SK-N-MC (cell line): Measurements from ENCODE around the gene CCDC117.

ENCODE experiments used
- DNase-seq: peaks from one replicate; pipeline ENCODE4 v3.0.0-alpha.2; 2011; ENCODE audit warnings: low read depth, low spot score
- H3K27ac ChIP-seq: fragments of 200-600 bp; sonication (generic); 2 replicates; pipeline ENCODE4 v1.5.1; 2016; ENCODE audit warnings: mixed run types
- H3K36me3 ChIP-seq: fragments of 200-600 bp; sonication (generic); 2 replicates; pipeline ENCODE4 v1.6.1; 2017; ENCODE audit warnings: antibody characterized with exemption, low read length, mixed read lengths; ENCODE audit not compliant: insufficient read depth
- H3K4me3 ChIP-seq: fragments of 200-600 bp; sonication (generic); 2 replicates; pipeline ENCODE4 v1.5.1; 2016
- H3K9ac ChIP-seq: fragments of 200-600 bp; sonication (generic); 2 replicates; pipeline ENCODE4 v1.8.0; 2017; ENCODE audit warnings: mixed run types, mixed read lengths; ENCODE audit not compliant: insufficient read length
- H3K9me3 ChIP-seq: fragments of 200-600 bp; sonication (generic); 2 replicates; pipeline ENCODE4 v1.6.1; 2017; ENCODE audit warnings: low read depth, mild to moderate bottlenecking, antibody characterized with exemption, low read length, moderate library complexity, mixed read lengths
- EZH2 ChIP-seq: fragments of 200-600 bp; sonication (generic); IDR thresholded peaks from one replicate; pipeline ENCODE4 v1.6.1; 2017; ENCODE audit warnings: antibody characterized with exemption
- FOXP2 ChIP-seq: optimal IDR thresholded peaks from 2 replicates; pipeline ENCODE3; 2011; ENCODE audit warnings: mild to moderate bottlenecking, moderate library complexity; ENCODE audit not compliant: insufficient read depth; ENCODE audit errors: extremely low read length, control extremely low read depth
- POLR2AphosphoS5 ChIP-seq: IDR thresholded peaks from 2 replicates; pipeline ENCODE4 v1.6.1; 2012; ENCODE audit warnings: mild to moderate bottlenecking, low read depth, low read length, borderline replicate concordance

CCDC117 gene

GRCh38 chr22:28831140-28832072 is 58.9 kb downstream of the CCDC117 start:
- no peak for DNase-seq
- no peaks in the 10 kb centered on the region for H3K9me3 ChIP-seq
- H3K27ac ChIP-seq = no peak overlapping the region
- TF ChIP-seq FOXP2 = no peak
- TF ChIP-seq EZH2 = no peak
- no peak for TF ChIP-seq POLR2AphosphoS5
- no peaks in the 10 kb centered on the region for H3K36me3 ChIP-seq
- no peak overlapping the region for H3K9ac ChIP-seq
- H3K4me3 ChIP-seq = no peak overlapping the region

DNA sequence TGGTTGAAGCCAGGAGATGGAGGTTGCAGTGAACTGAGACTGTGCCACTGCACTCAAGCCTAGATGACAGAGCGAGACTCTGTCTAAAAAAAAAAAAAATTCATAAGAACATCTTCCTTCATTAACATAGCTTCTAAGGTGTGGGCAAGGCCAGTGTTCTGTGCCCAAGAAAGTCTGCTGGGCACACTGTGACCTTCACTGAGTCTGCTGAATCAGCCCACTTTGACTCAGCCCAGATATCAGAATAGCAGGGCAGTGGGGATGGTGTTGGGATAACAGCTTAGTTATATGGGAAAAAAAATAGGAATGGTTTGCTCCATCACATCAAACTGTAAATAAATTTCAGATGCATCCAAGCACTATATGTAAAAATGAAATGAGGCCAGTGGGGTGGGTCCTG is 60.2 kb downstream of the CCDC117 start:
- no peak for DNase-seq
- Histone ChIP-seq H3K9me3 (no peaks in the 10 kb centered on the region), H3K36me3 (no peaks in the 10 kb centered on the region), H3K4me3 (no peak overlapping the region), H3K9ac (no peak overlapping the region), H3K27ac (no peak overlapping the region)
- TF ChIP-seq FOXP2 (no peak), POLR2AphosphoS5 (no peak), EZH2 (no peak)

DNA sequence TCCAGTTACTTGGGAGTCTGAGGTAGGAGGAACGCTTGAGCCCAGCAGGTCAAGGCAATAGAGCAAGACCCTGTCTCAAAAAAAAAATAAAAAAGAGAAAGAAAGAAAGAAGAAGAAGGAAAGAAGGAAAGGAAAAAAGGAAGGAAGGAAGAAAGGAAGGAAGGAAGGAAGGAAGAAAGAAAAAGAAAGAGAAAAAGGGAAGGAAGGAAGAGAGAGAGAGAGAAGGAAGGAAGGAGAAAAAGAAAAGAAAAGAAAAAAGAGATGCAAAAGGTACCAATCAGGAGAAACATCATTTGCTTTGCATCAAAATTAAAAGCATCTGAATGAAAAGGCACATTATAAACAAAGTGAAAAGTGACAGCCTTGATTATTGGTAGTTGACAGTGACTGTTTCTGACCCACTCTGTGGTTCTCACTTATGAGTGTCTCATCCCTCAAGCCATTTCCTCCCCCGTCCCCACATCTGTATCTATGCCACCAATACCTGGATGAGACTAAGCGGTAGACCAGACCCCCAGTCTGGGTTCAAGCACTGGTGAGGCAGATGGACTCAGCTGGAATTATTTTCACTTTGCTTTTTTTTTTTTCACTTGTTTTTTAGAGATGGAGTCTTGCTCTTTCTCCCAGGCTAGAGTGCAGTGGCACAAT is 60.9 kb downstream of the CCDC117 start:
- Histone ChIP-seq H3K27ac (no peak overlapping the region), H3K9ac (no peak overlapping the region), H3K9me3 (no peaks in the 10 kb centered on the region), H3K4me3 (no peak overlapping the region), H3K36me3 (no peaks in the 10 kb centered on the region)
- DNase-seq = no peak
- TF ChIP-seq FOXP2 (no peak), EZH2 (no peak), POLR2AphosphoS5 (no peak)

DNA sequence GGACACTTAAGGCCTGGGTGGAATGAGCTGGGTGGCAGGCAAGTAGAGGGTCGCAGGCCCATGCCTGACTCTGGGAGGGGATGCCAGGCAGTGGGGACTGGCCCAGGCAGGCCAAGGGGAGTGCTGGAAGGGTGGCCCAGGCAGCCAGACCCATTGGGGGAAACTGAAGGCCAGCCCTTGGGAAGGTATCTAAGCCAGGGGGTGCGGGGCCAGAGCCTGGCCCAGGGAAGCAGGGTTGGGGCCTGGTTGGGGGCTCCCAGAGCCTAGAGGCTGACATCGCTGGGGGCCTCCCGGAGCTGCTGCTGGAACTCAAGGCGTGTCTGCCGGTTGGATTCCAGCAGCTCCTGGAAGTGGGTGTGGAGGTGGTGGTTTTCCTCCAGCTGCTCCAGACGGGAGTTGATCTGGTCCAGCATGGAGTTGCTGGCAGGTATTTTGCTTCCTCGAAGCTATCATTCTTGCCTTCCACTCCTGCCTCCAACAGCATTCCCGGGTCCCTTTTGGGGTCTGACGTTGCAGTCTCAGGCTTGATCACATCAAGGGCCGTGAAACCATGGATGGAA is 63.2 kb downstream of the CCDC117 start:
- TF ChIP-seq FOXP2 (no peak), POLR2AphosphoS5 (no peak)
- no peak overlapping the region for H3K9ac ChIP-seq
- H3K9me3 ChIP-seq = no peaks in the 10 kb centered on the region
- no peak for DNase-seq
- no peaks in the 10 kb centered on the region for H3K36me3 ChIP-seq
- H3K4me3 ChIP-seq = no peak overlapping the region
- H3K27ac ChIP-seq = no peak overlapping the region

DNA sequence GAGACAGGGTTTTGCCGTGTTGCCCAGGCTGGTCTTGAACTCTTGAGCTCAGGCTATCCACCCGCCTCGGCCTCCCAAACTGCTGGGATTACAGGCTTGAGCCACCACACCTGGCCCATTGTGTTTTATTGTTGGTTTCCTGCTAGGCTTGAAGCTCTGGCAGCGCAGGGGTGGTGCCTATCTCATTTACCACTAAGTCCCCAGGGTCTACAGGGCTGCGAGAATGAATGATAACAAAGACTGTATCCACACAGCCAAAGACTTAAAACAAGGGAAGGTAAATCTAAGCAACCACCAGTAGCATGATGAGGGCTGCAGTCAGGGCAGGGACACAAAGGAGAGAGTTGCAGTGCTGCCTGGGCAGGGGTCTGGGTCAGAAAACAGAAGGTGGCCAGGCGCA is 65.1 kb downstream of the CCDC117 start:
- Histone ChIP-seq H3K27ac (no peak overlapping the region), H3K4me3 (no peak overlapping the region), H3K36me3 (no peaks in the 10 kb centered on the region), H3K9ac (no peak overlapping the region), H3K9me3 (no peaks in the 10 kb centered on the region)
- no peak for DNase-seq
- TF ChIP-seq FOXP2 (no peak), POLR2AphosphoS5 (no peak), EZH2 (no peak)
